Gastrocnemius medialis (tissue), 4 donors: ENCODE measurements around the gene SORBS1. TPM values are rescaled to one million over a fixed set of nuclear protein-coding genes. Genes with fewer than 3 reads are reported as not detected.

ENCODE experiments used
- ATAC-seq, 2 donors: fragments of 150-250 bp; one replicate each; pipeline ENCODE4 v1.9.1; 2016
- DNase-seq, 2 donors: peaks; one replicate each; pipeline ENCODE4 v3.0.0-alpha.2; 2019
- H3K27ac ChIP-seq, 4 donors: fragments of 200-600 bp; sonication (generic); 1 replicate in 1 of 4; 2 replicates in 3 of 4; pipeline ENCODE4 v1.5.1; 2016 to 2018; ENCODE audit warnings: mild to moderate bottlenecking in 2 of 4, moderate library complexity in 1 of 4
- H3K27me3 ChIP-seq, 3 donors: fragments of 200-600 bp; sonication (generic) in 2 of 3; 1 replicate in 1 of 3; 2 replicates in 2 of 3; pipeline versions ENCODE4 v1.5.1 to v1.6.0; 2016 to 2019; ENCODE audit warnings: mild to moderate bottlenecking in 1 of 3, moderate library complexity in 1 of 3
- H3K36me3 ChIP-seq, 2 donors: fragments of 200-600 bp; sonication (generic) in 1 of 2; one replicate each; pipeline ENCODE4 v1.5.1; 2017 to 2018
- H3K4me1 ChIP-seq, 2 donors: fragments of 200-600 bp; sonication (generic) in 1 of 2; one replicate each; pipeline ENCODE4 v1.5.1; 2016 to 2017; ENCODE audit warnings: mild to moderate bottlenecking in 2 of 2
- H3K4me3 ChIP-seq, 4 donors: fragments of 200-600 bp; sonication (generic) in 3 of 4; 1 replicate in 1 of 4; 2 replicates in 3 of 4; pipeline ENCODE4 v1.5.1; 2016 to 2019; ENCODE audit warnings: mild to moderate bottlenecking in 2 of 4
- H3K9me3 ChIP-seq, 3 donors: fragments of 200-600 bp; sonication (generic) in 2 of 3; 1 replicate in 1 of 3; 2 replicates in 2 of 3; pipeline ENCODE4 v1.5.1; 2016 to 2019
- POLR2A ChIP-seq, 2 donors: fragments of 450-650 bp; IDR thresholded peaks; one replicate each; pipeline ENCODE4 v1.6.1; 2017; ENCODE audit warnings: antibody characterized with exemption in 2 of 2, mild to moderate bottlenecking in 2 of 2, moderate library complexity in 2 of 2
- in situ Hi-C, 4 donors: fragments of 200-750 bp; cut with MboI; loops; one replicate each; pipeline versions ENCODE4 v1.15.0 to v1.8.0; 2017; ENCODE audit warnings: low sequenced_read_pairs in 4 of 4
- intact Hi-C: fragments of 100-400 bp; cut with DNase I; formaldehyde crosslinking; loops from one replicate; pipeline ENCODE4 v1.15.1; 2023; ENCODE audit warnings: low total_unique reads
- total RNA-seq, 4 donors: library from RNA; depleted of rRNA; stranded (reverse); fragments of >200 nt; gene quantifications; one replicate each; pipeline versions ENCODE4 v1.1.0 to v1.2.3, GENCODE V29; 2016
- TF ChIP-seq, protein P1 (sequence below), 5 experiments: fragments of 450-650 bp in 3 of 5; fragments of 200-600 bp in 2 of 5; sonication (generic) in 2 of 5; IDR thresholded peaks in 4 of 5; conservative IDR thresholded peaks in 1 of 5; 1 replicate in 4 of 5; 2 replicates in 1 of 5; pipeline ENCODE4 v1.5.1; 2016 to 2019; ENCODE audit warnings: antibody characterized with exemption in 5 of 5, mild to moderate bottlenecking in 3 of 5, moderate library complexity in 3 of 5

SORBS1 gene
- total RNA-seq, 4 donors from 2014 or later = 146 to 331 (median 186) TPM

DNA sequence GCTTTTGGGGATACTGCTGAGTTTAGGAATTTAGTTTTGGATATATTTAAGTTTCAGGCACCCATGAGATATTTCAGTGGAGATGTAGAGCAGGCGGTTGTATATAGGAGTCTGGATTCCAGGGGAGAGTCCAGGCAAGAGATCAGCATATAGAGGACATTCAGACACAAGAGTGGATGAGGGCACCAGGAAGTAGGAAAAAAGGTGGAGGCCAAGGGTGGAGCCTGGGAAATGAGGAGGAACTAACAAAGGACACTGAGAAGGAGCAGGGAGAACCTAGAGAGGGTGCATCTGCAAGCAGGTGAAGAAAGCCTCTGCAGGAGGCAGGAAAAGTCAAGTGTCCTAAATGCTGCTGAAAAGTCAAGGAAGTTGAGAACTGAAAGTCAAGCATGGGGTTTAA is 257.2 kb downstream of the SORBS1 start:
- no peak overlapping the region for H3K27ac ChIP-seq
- no peak for ATAC-seq
- no peak for TF ChIP-seq POLR2A (IDR thresholded peaks at IDR 0.05)
- TF ChIP-seq, protein P1, sequence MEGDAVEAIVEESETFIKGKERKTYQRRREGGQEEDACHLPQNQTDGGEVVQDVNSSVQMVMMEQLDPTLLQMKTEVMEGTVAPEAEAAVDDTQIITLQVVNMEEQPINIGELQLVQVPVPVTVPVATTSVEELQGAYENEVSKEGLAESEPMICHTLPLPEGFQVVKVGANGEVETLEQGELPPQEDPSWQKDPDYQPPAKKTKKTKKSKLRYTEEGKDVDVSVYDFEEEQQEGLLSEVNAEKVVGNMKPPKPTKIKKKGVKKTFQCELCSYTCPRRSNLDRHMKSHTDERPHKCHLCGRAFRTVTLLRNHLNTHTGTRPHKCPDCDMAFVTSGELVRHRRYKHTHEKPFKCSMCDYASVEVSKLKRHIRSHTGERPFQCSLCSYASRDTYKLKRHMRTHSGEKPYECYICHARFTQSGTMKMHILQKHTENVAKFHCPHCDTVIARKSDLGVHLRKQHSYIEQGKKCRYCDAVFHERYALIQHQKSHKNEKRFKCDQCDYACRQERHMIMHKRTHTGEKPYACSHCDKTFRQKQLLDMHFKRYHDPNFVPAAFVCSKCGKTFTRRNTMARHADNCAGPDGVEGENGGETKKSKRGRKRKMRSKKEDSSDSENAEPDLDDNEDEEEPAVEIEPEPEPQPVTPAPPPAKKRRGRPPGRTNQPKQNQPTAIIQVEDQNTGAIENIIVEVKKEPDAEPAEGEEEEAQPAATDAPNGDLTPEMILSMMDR (IDR thresholded peaks at IDR 0.05 in 4 of 5, conservative IDR thresholded peaks at IDR 0.05 in 1 of 5) = no peak
- H3K27me3 ChIP-seq = no peaks in the 10 kb centered on the region
- intact Hi-C loops (no loop called here), in situ Hi-C loops (no loop called here)
- H3K36me3 ChIP-seq = no peaks in the 10 kb centered on the region
- no peak for DNase-seq
- no peak overlapping the region for H3K4me3 ChIP-seq
- H3K4me1 ChIP-seq = peaks cover 0 to 4% of the 10 kb centered on the region in 2 donors
- no peaks in the 10 kb centered on the region for H3K9me3 ChIP-seq

DNA sequence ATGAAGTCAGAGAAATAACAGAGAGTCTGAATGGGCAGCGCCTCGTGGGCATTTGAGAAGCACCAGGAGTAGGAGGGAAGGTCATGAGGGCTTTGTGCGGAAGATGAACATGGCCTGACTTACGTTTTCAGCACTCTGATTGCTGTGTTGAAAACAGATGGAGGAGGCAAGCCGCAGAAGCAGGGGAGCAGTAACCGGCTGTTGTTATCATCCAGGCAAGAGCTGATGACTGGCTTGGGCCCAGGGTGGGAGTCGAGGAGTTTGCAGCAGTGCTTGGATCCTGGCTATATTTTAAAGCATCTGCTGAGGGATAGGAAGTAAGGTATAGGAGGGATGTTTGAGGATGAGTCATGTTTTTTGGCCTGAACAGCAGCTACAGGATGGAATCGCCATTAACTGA is 257.6 kb downstream of the SORBS1 start:
- in situ Hi-C loops = no loop called here
- Histone ChIP-seq H3K4me1 (no peaks in the 10 kb centered on the region), H3K27me3 (no peaks in the 10 kb centered on the region), H3K36me3 (no peaks in the 10 kb centered on the region), H3K27ac (no peak overlapping the region), H3K4me3 (no peak overlapping the region), H3K9me3 (no peaks in the 10 kb centered on the region)
- ATAC-seq (no peak), DNase-seq (no peak)
- TF ChIP-seq, protein P1 (IDR thresholded peaks at IDR 0.05 in 4 of 5, conservative IDR thresholded peaks at IDR 0.05 in 1 of 5) = no peak
- no peak for TF ChIP-seq POLR2A (IDR thresholded peaks at IDR 0.05)
- intact Hi-C loops = no loop called here

DNA sequence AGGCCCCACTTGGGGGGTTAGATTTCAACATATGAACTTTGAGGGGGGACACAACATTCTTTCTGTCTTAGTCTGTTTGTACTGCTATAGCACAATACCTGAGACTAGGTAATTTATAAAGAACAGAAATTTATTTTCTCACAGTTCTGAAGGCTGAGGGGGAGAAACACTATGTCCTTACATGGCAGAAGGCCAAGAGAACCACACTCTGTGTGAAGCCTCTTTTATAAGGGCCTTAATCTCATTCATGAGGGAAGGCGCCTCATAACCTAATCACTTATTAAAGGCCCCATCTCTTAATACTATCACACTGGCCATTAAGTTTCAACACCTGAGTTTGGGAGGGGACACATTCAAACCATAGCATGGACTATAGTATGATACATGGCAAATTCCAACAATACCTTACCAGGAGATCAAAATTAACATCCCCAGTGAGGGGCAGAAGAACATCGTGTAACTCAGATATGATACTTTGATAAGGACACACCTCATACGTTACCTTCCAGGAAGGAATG is 261.1 kb downstream of the SORBS1 start:
- DNase-seq (no peak), ATAC-seq (no peak)
- intact Hi-C loops (no loop called here), in situ Hi-C loops (no loop called here)
- Histone ChIP-seq H3K4me1 (peaks cover 3 to 5% of the 10 kb centered on the region in 2 donors), H3K4me3 (no peak overlapping the region), H3K27ac (no peak overlapping the region), H3K36me3 (no peaks in the 10 kb centered on the region), H3K27me3 (no peaks in the 10 kb centered on the region), H3K9me3 (no peaks in the 10 kb centered on the region)
- no peak for TF ChIP-seq POLR2A (IDR thresholded peaks at IDR 0.05)
- TF ChIP-seq, protein P1 (IDR thresholded peaks at IDR 0.05 in 4 of 5, conservative IDR thresholded peaks at IDR 0.05 in 1 of 5) = no peak

DNA sequence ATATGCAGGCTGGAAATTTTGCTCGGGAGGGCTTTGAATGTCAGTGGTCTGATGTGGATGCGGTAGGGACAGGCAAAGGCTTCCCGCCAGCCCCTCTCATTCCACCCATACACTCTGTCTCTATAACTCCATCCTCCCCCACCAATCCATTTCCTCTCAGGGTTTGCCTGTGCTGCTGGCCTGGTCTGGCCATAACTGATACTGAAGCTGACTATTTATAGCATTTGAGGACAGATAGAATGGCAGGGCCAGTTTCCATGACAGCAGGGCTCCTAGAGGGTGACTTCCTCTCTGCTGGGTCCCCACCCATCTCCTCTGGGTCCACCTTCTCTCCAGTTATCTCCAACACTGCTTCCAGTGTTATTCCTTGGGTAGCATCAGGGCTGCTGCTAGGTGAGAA is 263.8 kb downstream of the SORBS1 start:
- in situ Hi-C loops (no loop called here), intact Hi-C loops (no loop called here)
- Histone ChIP-seq H3K4me3 (no peak overlapping the region), H3K36me3 (no peaks in the 10 kb centered on the region), H3K27me3 (no peaks in the 10 kb centered on the region), H3K9me3 (no peaks in the 10 kb centered on the region), H3K4me1 (peaks cover 9 to 10% of the 10 kb centered on the region in 2 donors), H3K27ac (no peak overlapping the region)
- TF ChIP-seq, protein P1 (IDR thresholded peaks at IDR 0.05 in 4 of 5, conservative IDR thresholded peaks at IDR 0.05 in 1 of 5) = no peak
- no peak for TF ChIP-seq POLR2A (IDR thresholded peaks at IDR 0.05)
- DNase-seq (no peak), ATAC-seq (no peak)

DNA sequence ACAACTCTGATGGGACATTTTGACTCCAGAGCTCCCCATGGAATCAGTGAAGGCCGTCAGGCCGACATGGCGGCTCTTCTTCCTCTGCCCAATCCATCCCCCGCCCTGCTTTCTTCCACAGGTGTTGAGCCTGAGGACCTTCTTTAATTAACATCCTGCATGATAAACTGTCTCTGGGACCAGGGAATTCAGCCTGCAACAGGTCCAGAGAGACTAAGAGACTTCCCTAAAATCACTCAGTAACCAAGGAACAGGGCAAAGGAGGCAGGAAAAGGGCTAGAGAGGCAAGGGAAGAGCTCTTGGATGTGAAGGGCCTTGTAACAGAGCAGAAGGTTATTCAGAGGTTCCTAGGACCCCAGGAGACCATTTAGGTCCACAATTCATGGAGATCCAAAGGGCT is 264.4 kb downstream of the SORBS1 start:
- no peak for TF ChIP-seq POLR2A (IDR thresholded peaks at IDR 0.05)
- TF ChIP-seq, protein P1 (IDR thresholded peaks at IDR 0.05 in 4 of 5, conservative IDR thresholded peaks at IDR 0.05 in 1 of 5) = no peak
- DNase-seq = no peak
- no peak for ATAC-seq
- intact Hi-C loops = no loop called here
- Histone ChIP-seq H3K27ac (no peak overlapping the region), H3K27me3 (no peaks in the 10 kb centered on the region), H3K36me3 (no peaks in the 10 kb centered on the region), H3K9me3 (no peaks in the 10 kb centered on the region), H3K4me1 (peaks cover 9 to 10% of the 10 kb centered on the region in 2 donors), H3K4me3 (no peak overlapping the region)
- in situ Hi-C loops = no loop called here
